HG03196 (cell line): ENCODE measurements around the gene SLC50A1.
A peak's percentile ranks its signal among the peaks of the same experiment; 100 is the strongest.

ENCODE experiments used
- ATAC-seq: cut with Tn5 transposase; IDR thresholded peaks from one replicate; pipeline ENCODE4 v1.9.1; 2021; ENCODE audit not compliant: unreplicated experiment

SLC50A1 gene

GRCh38 chr1:155183775-155184221 is 48.1 kb downstream of the SLC50A1 start:
- ATAC-seq: no peak

- ATAC-seq: no peak
These were observed 48.7 kb downstream of the SLC50A1 start for GRCh38 chr1:155184351-155184811.

GRCh38 chr1:155184835-155185782 is 49.5 kb downstream of the SLC50A1 start:
- ATAC-seq: peak; percentile 89

- no peak for ATAC-seq
These were observed 50.1 kb downstream of the SLC50A1 start for GRCh38 chr1:155185783-155186066.

GRCh38 chr1:155186067-155186793 is 50.6 kb downstream of the SLC50A1 start:
- no peak for ATAC-seq

GRCh38 chr1:155186794-155187455 is 51.3 kb downstream of the SLC50A1 start:
- no peak for ATAC-seq

- ATAC-seq: no peak
These were observed 51.8 kb downstream of the SLC50A1 start for GRCh38 chr1:155187456-155187891.

- no peak for ATAC-seq
These were observed 52.6 kb downstream of the SLC50A1 start for GRCh38 chr1:155188268-155188667.
